SU-DHL-6 (cell line): ENCODE data around the gene TNFRSF1B.

Source experiments
- H2AFZ ChIP-seq: fragments of 200-600 bp; sonication (generic); 2 replicates; pipeline ENCODE4 v1.6.1; 2014; ENCODE audit warnings: low read depth, mild to moderate bottlenecking, moderate library complexity, mixed read lengths, antibody characterized with exemption, low read length; ENCODE audit not compliant: severe bottlenecking
- H3F3A ChIP-seq: fragments of 200-600 bp; shearing (Covaris generic); 2 replicates; pipeline ENCODE4 v1.6.0; 2016; ENCODE audit warnings: antibody characterized with exemption, mild to moderate bottlenecking; ENCODE audit not compliant: insufficient read depth
- H3K27ac ChIP-seq: fragments of 200-600 bp; sonication (generic); 2 replicates; pipeline ENCODE4 v1.5.1; 2016; ENCODE audit warnings: low read depth, mild to moderate bottlenecking, low read length, moderate library complexity, mixed read lengths
- H3K27me3 ChIP-seq: fragments of 200-600 bp; sonication (generic), shearing (Covaris generic); 2 replicates; pipeline ENCODE4 v1.6.0; 2014; ENCODE audit warnings: mild to moderate bottlenecking, low read length
- H3K36me3 ChIP-seq: fragments of 200-600 bp; sonication (generic); 2 replicates; pipeline ENCODE4 v1.6.1; 2014; ENCODE audit warnings: mild to moderate bottlenecking, low read length, mixed read lengths
- H3K4me2 ChIP-seq: fragments of 300-600, 200-600 bp; shearing (Covaris generic), sonication (generic); 2 replicates; pipeline ENCODE4 v1.6.0; 2014; ENCODE audit warnings: low read length, low read depth, mild to moderate bottlenecking; ENCODE audit not compliant: poor library complexity, severe bottlenecking
- H3K4me3 ChIP-seq: fragments of 200-600 bp; sonication (generic); 2 replicates; pipeline ENCODE4 v1.5.1; 2014; ENCODE audit warnings: antibody characterized with exemption, low read length, mild to moderate bottlenecking, mixed read lengths; ENCODE audit not compliant: insufficient read depth, poor library complexity, severe bottlenecking
- H3K79me2 ChIP-seq: fragments of 200-600 bp; sonication (generic); 2 replicates; pipeline ENCODE4 v1.6.1; 2014; ENCODE audit warnings: mild to moderate bottlenecking, low read length, moderate library complexity; ENCODE audit not compliant: insufficient read depth
- H3K9ac ChIP-seq: fragments of 200-600 bp; sonication (generic); 2 replicates; pipeline ENCODE4 v1.7.0; 2014; ENCODE audit warnings: mild to moderate bottlenecking, low read length
- H3K9me2 ChIP-seq: fragments of 200-600 bp; sonication (generic); replicated peaks from 2 replicates; pipeline ENCODE4 v1.6.1; 2014; ENCODE audit warnings: low read length; ENCODE audit not compliant: insufficient read depth
- H3K9me3 ChIP-seq: fragments of 200-600 bp; sonication (generic); 2 replicates; pipeline ENCODE4 v1.6.1; 2014; ENCODE audit warnings: low read length, mixed read lengths; ENCODE audit not compliant: insufficient read depth
- H4K20me1 ChIP-seq: fragments of 200-600 bp; sonication (generic); 2 replicates; pipeline ENCODE4 v1.6.1; 2014; ENCODE audit warnings: low read depth, mild to moderate bottlenecking, antibody characterized with exemption, low read length, moderate library complexity, mixed read lengths
- CTCF ChIP-seq: fragments of 200-600 bp; sonication (generic); IDR thresholded peaks from one replicate; pipeline ENCODE4 v1.5.1; 2017; ENCODE audit warnings: antibody characterized with exemption, mild to moderate bottlenecking, low read length, moderate library complexity; ENCODE audit not compliant: insufficient read depth, poor library complexity, severe bottlenecking
- EZH2phosphoT487 ChIP-seq: fragments of 200-600 bp; sonication (generic), shearing (Covaris generic); conservative IDR thresholded peaks from 2 replicates; pipeline ENCODE4 v1.6.1; 2018; ENCODE audit warnings: mild to moderate bottlenecking, antibody characterized with exemption, low read length, moderate library complexity, mixed read lengths

TNFRSF1B gene

GRCh38 chr1:12185918-12186678, 19.3 kb downstream of the TNFRSF1B start:
- Histone ChIP-seq H4K20me1 (no peaks in the 10 kb centered on the region), H3K36me3 (no peaks in the 10 kb centered on the region), H3K9ac (no peak overlapping the region), H3K27me3 (no peaks in the 10 kb centered on the region), H3K4me3 (no peak overlapping the region), H3F3A (no peaks in the 10 kb centered on the region), H2AFZ (no peak overlapping the region), H3K79me2 (no peaks in the 10 kb centered on the region), H3K4me2 (no peak overlapping the region), H3K9me3 (no peaks in the 10 kb centered on the region), H3K9me2 (no peaks in the 10 kb centered on the region), H3K27ac (no peak overlapping the region)
- TF ChIP-seq EZH2phosphoT487 (no peak), CTCF (no peak)

DNA sequence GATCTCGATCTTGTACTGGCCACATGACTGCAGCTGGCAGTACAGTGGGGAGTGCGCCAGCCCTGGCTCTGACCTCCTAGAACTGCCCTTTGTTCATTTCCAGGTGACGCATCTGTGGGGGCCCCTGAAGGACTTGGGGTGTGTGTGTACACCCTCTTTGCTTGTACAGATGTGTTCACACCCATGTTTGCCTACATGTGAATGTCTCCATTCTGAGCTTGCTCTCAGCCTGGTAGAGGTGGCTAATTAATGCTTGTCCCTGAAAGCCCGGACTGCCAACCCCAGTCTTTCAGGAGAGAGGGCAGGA, 19.8 kb downstream of the TNFRSF1B start:
- H2AFZ ChIP-seq = no peak overlapping the region
- TF ChIP-seq EZH2phosphoT487 = no peak
- TF ChIP-seq CTCF = no peak
- H3K36me3 ChIP-seq = no peaks in the 10 kb centered on the region
- H3K27ac ChIP-seq = no peak overlapping the region
- H3K9ac ChIP-seq = no peak overlapping the region
- H3F3A ChIP-seq = no peaks in the 10 kb centered on the region
- no peaks in the 10 kb centered on the region for H4K20me1 ChIP-seq
- no peaks in the 10 kb centered on the region for H3K9me3 ChIP-seq
- no peaks in the 10 kb centered on the region for H3K27me3 ChIP-seq
- H3K79me2 ChIP-seq = no peaks in the 10 kb centered on the region
- H3K4me2 ChIP-seq = no peak overlapping the region
- H3K9me2 ChIP-seq = no peaks in the 10 kb centered on the region
- no peak overlapping the region for H3K4me3 ChIP-seq

- Histone ChIP-seq H3F3A (no peaks in the 10 kb centered on the region), H4K20me1 (no peaks in the 10 kb centered on the region), H3K9ac (no peak overlapping the region), H3K27me3 (no peaks in the 10 kb centered on the region), H3K9me2 (no peaks in the 10 kb centered on the region), H3K27ac (no peak overlapping the region), H3K9me3 (no peaks in the 10 kb centered on the region), H3K4me3 (no peak overlapping the region), H3K36me3 (no peaks in the 10 kb centered on the region), H3K4me2 (no peak overlapping the region), H3K79me2 (no peaks in the 10 kb centered on the region), H2AFZ (no peak overlapping the region)
- no peak for TF ChIP-seq EZH2phosphoT487
- no peak for TF ChIP-seq CTCF
These were observed 21.3 kb downstream of the TNFRSF1B start for GRCh38 chr1:12188115-12188514.
